K562 (cell line): ENCODE measurements around the gene RNF11. TPM values are rescaled to one million over a fixed set of nuclear protein-coding genes. Genes with fewer than 3 reads are reported as not detected.

Experiments used
- ATAC-seq: fragments of 200-7000 bp; cut with Tn5 transposase; 3 replicates; pipeline ENCODE4 v1.9.1; 2020; ENCODE audit warnings: moderate library complexity
- BruUV-seq: library from RNA; stranded (reverse); fragments of 400-500 nt; replicated peaks from 2 replicates; lab custom pipeline; 2021; lab: Mats Ljungman, UMichigan
- CTCF ChIA-PET: fragments of 300-600 bp; formaldehyde crosslinking; extraction: SDS; loops from one replicate; lab custom pipeline; 2021; ENCODE audit warnings: low intra/inter-chr PET ratio; lab: Yijun Ruan, JAX
- POLR2A ChIA-PET: fragments of 300-600, 350-650 bp; sonication (Branson Sonifier 250); formaldehyde crosslinking; extraction: SDS; loops from one replicate; lab custom pipeline; 2021; ENCODE audit warnings: antibody characterized with exemption, inconsistent platforms; lab: Yijun Ruan, JAX
- DNase-seq, 4 experiments: peaks; one replicate each; pipeline versions ENCODE4 v3.0.0 to v3.0.0-alpha.2; 2011 to 2018; ENCODE audit warnings: low spot score in 3 of 4, mixed read lengths in 3 of 4; ENCODE audit errors: extremely low read depth in 1 of 4
- FAIRE-seq: peaks from 2 replicates; lab custom pipeline; 2011; peaks lifted over from hg19 to GRCh38; lab: Jason Lieb, UNC
- H2AFZ ChIP-seq: 2 replicates; pipeline ENCODE4 v1.6.0; 2011; ENCODE audit warnings: low read depth, low read length, control low read depth, inconsistent platforms
- H3K27ac ChIP-seq: fragments of 200-600 bp; 3 replicates; pipeline ENCODE4 v1.8.0; 2011; ENCODE audit warnings: low read depth, mild to moderate bottlenecking, control low read depth, inconsistent platforms, low read length, moderate library complexity, mixed read lengths; ENCODE audit errors: extremely low read depth
- H3K27me3 ChIP-seq, 2 experiments: fragments of 300-600 bp in 1 of 2; 2 replicates in 1 of 2; 3 replicates in 1 of 2; pipeline versions ENCODE4 v1.6.0 to v1.8.0; 2011; ENCODE audit warnings: inconsistent platforms in 2 of 2, low read length in 2 of 2, mild to moderate bottlenecking in 1 of 2, mixed read lengths in 1 of 2, moderate library complexity in 1 of 2; ENCODE audit not compliant: control insufficient read depth in 2 of 2, insufficient read depth in 2 of 2
- H3K36me3 ChIP-seq: fragments of 300-600 bp; 3 replicates; pipeline ENCODE4 v1.8.0; 2011; ENCODE audit warnings: mild to moderate bottlenecking, low read length, inconsistent platforms; ENCODE audit not compliant: control insufficient read depth, insufficient read depth
- H3K4me1 ChIP-seq, 2 experiments: fragments of 200-600 bp in 1 of 2; replicated peaks in 1 of 2; 2 replicates in 1 of 2; 3 replicates in 1 of 2; pipeline versions ENCODE4 v1.5.1 to v1.8.0; 2011; ENCODE audit warnings: inconsistent platforms in 2 of 2, low read length in 2 of 2, mild to moderate bottlenecking in 1 of 2, mixed read lengths in 1 of 2, moderate library complexity in 1 of 2; ENCODE audit not compliant: control insufficient read depth in 2 of 2, insufficient read depth in 2 of 2
- H3K4me2 ChIP-seq: 2 replicates; pipeline ENCODE4 v1.6.1; 2011; ENCODE audit warnings: low read length, control low read depth, inconsistent platforms, mixed read lengths; ENCODE audit not compliant: insufficient read depth
- H3K4me3 ChIP-seq: fragments of 200-600 bp; sonication (generic), shearing (Covaris generic); 2 replicates; pipeline ENCODE4 v1.5.1; 2016; ENCODE audit warnings: control low read depth, inconsistent platforms
- H3K79me2 ChIP-seq: fragments of 200-600 bp; 3 replicates; pipeline ENCODE4 v1.8.0; 2011; ENCODE audit warnings: low read length, inconsistent platforms; ENCODE audit not compliant: control insufficient read depth, insufficient read depth
- H3K9ac ChIP-seq, 2 experiments: 2 replicates each; pipeline versions ENCODE4 v1.6.0 to v1.6.1; 2011; ENCODE audit warnings: low read depth in 2 of 2, low read length in 2 of 2, control low read depth in 1 of 2, inconsistent platforms in 1 of 2, mild to moderate bottlenecking in 1 of 2, mixed read lengths in 1 of 2; ENCODE audit not compliant: insufficient read depth in 1 of 2
- H3K9me1 ChIP-seq: one replicate; pipeline ENCODE4 v1.6.0; 2011; ENCODE audit warnings: inconsistent platforms, mild to moderate bottlenecking, low read length, moderate library complexity; ENCODE audit not compliant: control insufficient read depth, insufficient read depth
- H3K9me3 ChIP-seq: replicated peaks from 2 replicates; pipeline ENCODE4 v1.5.1; 2011; ENCODE audit warnings: low read depth, low read length, inconsistent platforms; ENCODE audit not compliant: control insufficient read depth, insufficient read depth
- H4K20me1 ChIP-seq: replicated peaks from 2 replicates; pipeline ENCODE4 v1.6.1; 2011; ENCODE audit warnings: low read length, inconsistent platforms, mixed read lengths; ENCODE audit not compliant: control insufficient read depth, insufficient read depth
- ELF2 ChIP-seq: fragments of 250-450 bp; sonication (Bioruptor Pico); IDR thresholded peaks from 2 replicates; pipeline ENCODE4 v1.5.0; 2021; ENCODE audit warnings: mild to moderate bottlenecking
- FOXA1 ChIP-seq: fragments of 450-650 bp; IDR thresholded peaks from 2 replicates; pipeline ENCODE4 v1.6.1; 2016; ENCODE audit warnings: mild to moderate bottlenecking, borderline replicate concordance
- IRF2 ChIP-seq: sonication (generic); formaldehyde crosslinking; IDR thresholded peaks from 2 replicates; pipeline ENCODE4 v1.8.1; 2022; ENCODE audit warnings: mild to moderate bottlenecking, missing genetic modification reagents
- MLX ChIP-seq, 2 experiments: fragments of 450-650 bp in 1 of 2; sonication (generic) in 1 of 2; formaldehyde crosslinking; conservative IDR thresholded peaks; 2 replicates each; pipeline versions ENCODE4 v1.4.0 to v1.8.1; 2020 to 2022; ENCODE audit warnings: mild to moderate bottlenecking in 1 of 2, missing genetic modification reagents in 1 of 2
- NFYB ChIP-seq: IDR thresholded peaks from 2 replicates; pipeline ENCODE4 v1.6.1; 2011; ENCODE audit warnings: mild to moderate bottlenecking, moderate library complexity; ENCODE audit not compliant: insufficient read length; ENCODE audit errors: extremely low read depth
- REST ChIP-seq, 2 experiments: fragments of 450-650 bp; formaldehyde crosslinking in 1 of 2; IDR thresholded peaks; 2 replicates each; pipeline versions ENCODE4 v1.4.0 to v1.6.1; 2014 to 2020; ENCODE audit warnings: mild to moderate bottlenecking in 2 of 2, borderline replicate concordance in 1 of 2, low read depth in 1 of 2
- SUPT5H ChIP-seq: fragments of 450-650 bp; IDR thresholded peaks from 2 replicates; pipeline ENCODE4 v1.6.1; 2016
- USF1 ChIP-seq: sonication (generic); formaldehyde crosslinking; IDR thresholded peaks from 2 replicates; pipeline ENCODE4 v1.9.0; 2022; ENCODE audit warnings: mild to moderate bottlenecking, missing genetic modification reagents
- XRCC3 ChIP-seq: fragments of 450-650 bp; IDR thresholded peaks from 2 replicates; pipeline ENCODE4 v1.6.1; 2017; ENCODE audit warnings: mild to moderate bottlenecking, moderate library complexity
- ZNF436 ChIP-seq: fragments of 250-450, 450-650 bp; sonication (Bioruptor Pico); formaldehyde crosslinking; IDR thresholded peaks from 2 replicates; pipeline ENCODE4 v1.7.0; 2020; ENCODE audit warnings: mild to moderate bottlenecking
- WGBS: fragments of 100-300 bp; shearing (Covaris generic); methylation state at CpG from one replicate; pipeline ENCODE4 v1.1.6; 2016; ENCODE audit warnings: low coverage, mixed read lengths; ENCODE audit not compliant: insufficient coverage; ENCODE audit errors: missing lambda C conversion rate; 5-methylcytosine and 5-hydroxymethylcytosine counted together
- in situ Hi-C: fragments of 300-500 bp; cut with MboI; formaldehyde crosslinking; loops from 4 replicates; pipeline ENCODE4 v1.15.0; 2018; ENCODE audit warnings: inconsistent platforms, mixed read lengths
- intact Hi-C: fragments of 100-400 bp; cut with micrococcal nuclease; formaldehyde crosslinking; loops from 2 replicates; pipeline ENCODE4 v1.14.2; 2022
- polyA plus RNA-seq, 8 experiments: library from polyadenylated mRNA; depleted of rRNA in 4 of 8; stranded (reverse) in 5 of 8; unstranded in 3 of 8; fragments of >200 nt; fragmentation: Nextera tagmentation in 2 of 8; fragmentation: Illumina TruSeq in 1 of 8; extraction: Ambion mirVana in 2 of 8; extraction: Trizol in 1 of 8; gene quantifications; 2 replicates each; pipeline versions ENCODE4 v1.2.1 to v1.2.3, GENCODE V29; 2011 to 2014; ENCODE audit warnings: inconsistent platforms in 1 of 8, missing spikeins in 1 of 8
- total RNA-seq, 7 experiments: library from RNA; depleted of rRNA in 6 of 7; stranded (reverse); fragments of >200 nt in 6 of 7; fragmentation: Illumina TruSeq in 2 of 7; extraction: Trizol in 2 of 7; gene quantifications; 2 replicates each; pipeline versions ENCODE4 v1.2.1 to v1.2.3, GENCODE V29; 2011 to 2021; ENCODE audit warnings: low replicate concordance in 1 of 7
- TF ChIP-seq, protein P1 (sequence below): sonication (generic); formaldehyde crosslinking; IDR thresholded peaks from 2 replicates; pipeline ENCODE4 v1.8.1; 2023; ENCODE audit warnings: mild to moderate bottlenecking, missing genetic modification reagents

Gene RNF11
- total and polyA plus RNA-seq, 9 of the 15 experiments (the other 6 are each of a cell fraction or from before 2014, with no cell fraction given), result 5.7 to 34.3 (median 23.1) TPM

DNA sequence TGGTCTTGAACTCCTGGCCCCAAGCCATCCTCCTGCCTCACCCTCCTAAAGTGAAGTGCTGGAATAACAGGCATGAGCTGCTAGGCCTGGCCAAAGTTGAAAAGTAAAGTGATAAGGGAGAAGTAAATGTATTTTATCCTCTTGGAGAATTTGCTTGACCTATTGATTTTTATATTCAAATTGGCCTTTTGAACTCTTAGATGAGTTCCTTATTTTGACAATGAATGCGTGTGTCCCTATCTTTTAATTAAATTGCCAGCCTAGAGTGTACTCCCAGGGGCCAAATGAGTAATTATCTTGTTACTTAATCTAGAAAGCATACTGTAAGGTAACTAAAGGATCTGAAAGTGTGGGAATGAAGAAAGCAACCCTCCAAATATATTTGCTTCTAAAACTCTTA is 11.4 kb downstream of the RNF11 start:
- no peak overlapping the region for H3K4me3 ChIP-seq
- CTCF ChIA-PET, result no interaction called here
- FAIRE-seq (peak; percentile 54), ATAC-seq (peak; percentile 27; the same call in 2 of the 3 replicates), DNase-seq (no peak)
- H3K4me1 ChIP-seq, result peaks cover 7 to 12% of the 10 kb centered on the region in 2 experiments; a peak in 3 of 5 replicates
- peaks cover 16% of the 10 kb centered on the region for H4K20me1 ChIP-seq
- H3K9me1 ChIP-seq, result peaks cover 4% of the 10 kb centered on the region
- no peaks in the 10 kb centered on the region for H3K27me3 ChIP-seq
- no peaks in the 10 kb centered on the region for H3K9me3 ChIP-seq
- BruUV-seq, result no TSS peak
- no peak overlapping the region for H3K27ac ChIP-seq
- no peak overlapping the region for H3K4me2 ChIP-seq
- H3K9ac ChIP-seq, result no peak overlapping the region
- in situ Hi-C loops (no loop called here), intact Hi-C loops (no loop called here)
- H2AFZ ChIP-seq, result no peak overlapping the region
- peaks cover 7% of the 10 kb centered on the region; the same call in 2 of the 3 replicates for H3K36me3 ChIP-seq
- 13% methylated on average over 1 of the region's 1 CpG for WGBS
- peaks cover 77% of the 10 kb centered on the region for H3K79me2 ChIP-seq
- POLR2A ChIA-PET, result interaction anchor here (1.5 to 3.4 kb wide), 3 partner anchors 8 to 12 kb away, joined by 6 to 16 read pairs (median 7); partner anchors contain the start of gene RNF11
- TF ChIP-seq SUPT5H (no peak), ELF2 (CRISPR knock-in tag) (no peak), MLX (CRISPR knock-in tag; conservative IDR thresholded peaks at IDR 0.05) (no peak), IRF2 (no peak), FOXA1 (no peak), REST (IDR thresholded peaks at IDR 0.05; ENCODE audit: borderline replicate concordance) (no peak), REST (CRISPR knock-in tag; IDR thresholded peaks at IDR 0.05; ENCODE audit: low read depth) (no peak), NFYB (no peak), XRCC3 (no peak), ZNF436 (CRISPR knock-in tag) (no peak), USF1 (CRISPR knock-in tag) (no peak)
- TF ChIP-seq, protein P1, sequence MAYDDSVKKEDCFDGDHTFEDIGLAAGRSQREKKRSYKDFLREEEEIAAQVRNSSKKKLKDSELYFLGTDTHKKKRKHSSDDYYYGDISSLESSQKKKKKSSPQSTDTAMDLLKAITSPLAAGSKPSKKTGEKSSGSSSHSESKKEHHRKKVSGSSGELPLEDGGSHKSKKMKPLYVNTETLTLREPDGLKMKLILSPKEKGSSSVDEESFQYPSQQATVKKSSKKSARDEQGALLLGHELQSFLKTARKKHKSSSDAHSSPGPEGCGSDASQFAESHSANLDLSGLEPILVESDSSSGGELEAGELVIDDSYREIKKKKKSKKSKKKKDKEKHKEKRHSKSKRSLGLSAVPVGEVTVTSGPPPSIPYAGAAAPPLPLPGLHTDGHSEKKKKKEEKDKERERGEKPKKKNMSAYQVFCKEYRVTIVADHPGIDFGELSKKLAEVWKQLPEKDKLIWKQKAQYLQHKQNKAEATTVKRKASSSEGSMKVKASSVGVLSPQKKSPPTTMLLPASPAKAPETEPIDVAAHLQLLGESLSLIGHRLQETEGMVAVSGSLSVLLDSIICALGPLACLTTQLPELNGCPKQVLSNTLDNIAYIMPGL (CRISPR knock-in tag), result no peak
